ENCODE measurements around the gene CDH4.

- TF ChIP-seq CC2D1A (IDR thresholded peaks at IDR 0.05) = no peak
- no peak for TF ChIP-seq GABPB2 (CRISPR knock-in tag; conservative IDR thresholded peaks at IDR 0.05)
- TF ChIP-seq RUNX1 (IDR thresholded peaks at IDR 0.05; ENCODE audit: low read depth) = no peak
- TF ChIP-seq ELF1 (tag; IDR thresholded peaks at IDR 0.05) = no peak
- TF ChIP-seq ZNF277 (CRISPR knock-in tag; IDR thresholded peaks at IDR 0.05; ENCODE audit: borderline replicate concordance) = no peak
- no peak for TF ChIP-seq POLR2AphosphoS5 (IDR thresholded peaks at IDR 0.05; ENCODE audit: control insufficient read depth, insufficient read depth, low read depth, low read length)
- TF ChIP-seq TGIF2 (CRISPR knock-in tag; IDR thresholded peaks at IDR 0.05) = no peak
- no peak for TF ChIP-seq ZKSCAN8 (CRISPR knock-in tag; IDR thresholded peaks at IDR 0.05)
Observed at GRCh38 chr20:61394088-61394799, 142.2 kb downstream of the CDH4 start.
